ENCODE measurements around the gene EFNB2. TPM values are rescaled to one million over a fixed set of nuclear protein-coding genes. Genes with fewer than 3 reads are reported as not detected.

The EFNB2 gene
- total RNA-seq, 4 donors from 2014 or later: 4.6 to 32.6 (median 15.9) TPM

DNA sequence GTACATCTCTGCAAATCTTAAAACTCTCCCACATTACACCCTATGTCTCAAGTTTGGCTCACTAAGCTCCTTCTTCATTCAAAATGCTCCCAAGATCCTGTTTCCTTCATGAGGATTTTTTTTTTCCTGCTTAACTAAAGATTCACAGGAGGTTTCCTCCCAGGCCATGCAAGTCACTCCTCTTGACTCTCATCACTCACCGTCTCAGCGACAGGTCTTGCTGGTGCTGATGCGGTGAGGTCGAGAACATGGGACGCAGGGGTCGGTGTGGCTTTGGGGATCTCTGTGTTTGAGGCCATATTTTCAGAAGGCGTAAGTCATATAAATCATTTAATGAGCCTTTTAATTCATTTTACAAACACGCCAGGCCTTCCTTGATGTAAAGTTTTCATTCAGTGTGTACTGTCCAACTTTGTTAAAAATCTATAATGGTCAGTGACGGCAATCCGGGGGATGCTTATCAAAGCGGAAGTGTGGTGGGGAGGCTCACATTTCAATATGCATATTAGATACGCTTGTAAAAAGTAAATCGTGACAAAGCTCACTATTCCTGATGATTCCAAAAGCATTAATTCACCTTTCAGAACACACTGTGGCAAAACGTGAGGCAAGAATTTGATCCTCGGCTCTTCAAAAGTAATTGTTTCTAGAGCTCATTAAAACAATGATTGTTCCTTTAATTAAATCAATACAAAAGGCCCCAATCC is 20.4 kb downstream of the EFNB2 start:
- no peak for TF ChIP-seq CTCF (IDR thresholded peaks at IDR 0.05; ENCODE audit: low read depth)

DNA sequence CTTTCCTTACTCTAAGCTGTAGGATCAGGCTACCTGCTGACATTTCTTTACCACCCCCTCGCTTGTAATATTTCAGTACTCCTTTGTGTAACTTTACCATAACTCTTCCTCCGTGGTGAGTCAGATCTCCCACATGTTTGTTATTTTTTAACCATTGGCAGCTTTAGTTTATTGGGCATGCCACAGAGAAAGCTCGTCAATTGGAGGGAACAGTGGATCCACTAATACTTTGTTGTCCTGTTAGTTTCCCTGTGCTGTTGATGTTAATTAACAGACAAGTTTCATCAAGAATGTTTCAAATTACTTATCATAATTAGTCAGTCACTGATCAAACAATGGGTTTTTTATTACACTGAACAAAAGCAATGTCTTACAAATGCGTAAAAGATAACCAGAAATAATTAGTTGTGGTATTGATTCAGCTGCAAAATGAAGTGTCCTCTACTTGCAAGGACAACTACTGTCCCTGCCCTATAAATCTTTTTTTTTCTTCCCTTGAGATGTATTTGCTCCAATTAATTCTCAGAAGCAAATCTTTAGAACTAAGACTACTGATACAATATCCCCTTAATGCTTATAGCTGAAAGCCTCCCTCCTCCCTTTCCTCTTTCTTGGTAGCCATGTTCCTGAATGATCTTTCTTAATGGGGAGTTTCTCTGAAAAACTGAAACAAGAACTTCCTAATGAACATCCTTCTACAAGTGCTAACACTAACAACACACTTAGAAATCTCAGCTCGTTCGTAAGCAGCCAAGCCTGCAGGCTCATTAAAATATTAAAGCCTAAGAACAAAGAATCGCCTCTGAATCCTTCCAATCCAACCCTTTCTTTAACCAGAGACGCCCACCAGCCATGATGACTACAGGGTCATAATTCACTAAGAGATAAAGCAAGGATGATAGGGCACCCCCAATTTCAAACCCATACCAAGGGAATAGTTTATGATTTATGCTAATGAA is 22.2 kb downstream of the EFNB2 start:
- TF ChIP-seq CTCF (IDR thresholded peaks at IDR 0.05; ENCODE audit: low read depth): no peak

DNA sequence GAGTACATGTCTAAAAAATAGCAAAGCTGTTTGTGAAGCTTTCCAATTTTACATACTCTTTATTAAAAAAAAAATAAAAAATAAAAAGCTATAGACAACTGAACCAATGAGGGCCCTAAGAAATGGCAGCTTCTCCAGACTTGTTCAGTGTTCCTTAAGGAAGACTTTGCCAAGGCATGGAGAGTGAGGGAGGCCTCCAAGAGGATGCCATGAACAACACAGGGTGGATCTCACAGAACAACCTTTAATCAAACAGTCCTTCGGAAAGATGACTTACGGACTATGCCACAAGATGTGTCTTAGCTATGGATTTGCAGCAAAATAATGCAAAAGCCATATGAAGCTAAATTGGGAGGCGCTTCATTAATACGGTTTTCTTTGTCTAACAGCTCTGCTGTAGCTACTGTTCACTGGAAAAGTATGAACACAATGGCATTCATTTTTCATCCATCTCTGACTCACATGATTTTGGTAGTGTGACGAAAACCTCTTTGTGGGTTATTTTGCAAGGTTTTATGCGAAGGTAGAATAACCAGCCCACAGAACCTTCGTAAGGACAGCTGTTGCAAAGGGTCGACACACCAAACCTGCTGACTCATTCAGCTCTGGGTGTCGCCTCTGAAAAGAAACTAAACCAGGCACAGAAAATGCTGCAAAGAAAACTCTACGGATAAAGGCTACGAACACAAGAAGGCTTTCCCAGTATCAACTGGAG is 27.7 kb downstream of the EFNB2 start:
- TF ChIP-seq CTCF (IDR thresholded peaks at IDR 0.05; ENCODE audit: low read depth): no peak

DNA sequence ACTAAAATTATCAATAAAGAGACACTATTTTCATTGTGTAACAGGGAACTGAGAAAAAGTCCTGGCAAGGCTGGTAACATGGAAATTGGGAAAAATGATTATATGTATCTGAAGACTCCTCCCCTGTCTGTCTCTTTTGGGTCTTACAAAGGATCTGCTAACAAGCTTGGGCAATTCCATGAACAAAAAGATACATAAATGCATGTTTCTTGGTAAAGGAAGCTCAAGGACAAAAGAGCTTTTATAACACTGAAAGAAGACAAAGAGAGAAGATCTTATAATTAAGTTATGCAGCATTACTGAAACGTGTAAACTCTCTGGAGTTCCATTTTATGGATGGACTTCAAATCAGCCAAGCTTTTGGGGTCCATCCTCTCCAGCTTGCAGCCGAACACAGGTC is 29.2 kb downstream of the EFNB2 start:
- no peak for TF ChIP-seq CTCF (IDR thresholded peaks at IDR 0.05; ENCODE audit: low read depth)

DNA sequence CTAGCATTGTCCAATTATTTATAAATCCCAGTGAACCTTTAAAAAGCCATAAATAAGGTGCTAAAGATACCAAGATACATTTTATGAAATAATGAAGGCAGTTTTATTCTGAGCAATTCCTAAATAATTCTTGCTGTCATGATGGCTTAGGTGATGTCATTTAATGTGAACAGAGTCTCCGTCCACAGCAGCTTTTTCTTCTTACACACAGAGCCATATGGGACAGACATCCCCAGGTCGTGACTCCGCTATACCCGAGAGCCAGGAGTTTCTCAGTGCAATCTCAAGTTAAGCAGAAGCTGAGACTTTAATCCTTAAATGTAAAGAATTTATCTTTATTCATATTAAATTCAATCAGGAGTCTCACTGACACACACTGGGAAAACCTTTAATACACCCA is 29.7 kb downstream of the EFNB2 start:
- TF ChIP-seq CTCF (IDR thresholded peaks at IDR 0.05; ENCODE audit: low read depth): no peak

DNA sequence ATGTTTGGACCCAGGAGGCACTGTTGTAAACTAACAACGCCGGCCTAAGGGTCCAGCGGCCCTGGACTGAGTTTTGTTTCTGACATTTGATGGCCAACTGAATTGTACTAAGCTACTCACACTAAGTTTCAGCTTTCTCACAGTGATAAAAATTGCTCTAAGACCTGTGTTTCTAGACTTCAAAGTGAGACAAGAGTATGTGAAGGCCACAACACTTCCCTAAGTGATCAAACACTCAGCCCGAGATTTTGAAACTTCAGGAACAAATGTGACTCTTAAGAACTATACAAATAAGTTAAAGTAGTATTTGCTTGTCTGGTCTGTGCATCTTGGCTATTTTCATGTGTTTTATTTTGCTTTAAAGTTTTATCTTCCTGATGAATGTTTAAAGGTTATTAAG is 30.2 kb downstream of the EFNB2 start:
- TF ChIP-seq CTCF (IDR thresholded peaks at IDR 0.05; ENCODE audit: low read depth): no peak
